Activated CD8-positive, alpha-beta memory T cell treated with anti-CD3 and anti-CD28 coated beads for 36 hours (primary cell): ENCODE measurements around the gene CCT3. TPM values are rescaled to one million over a fixed set of nuclear protein-coding genes. Genes with fewer than 3 reads are reported as not detected.
"Not testable (repeated sequence)": the region's sequence is repeated elsewhere in the genome, so short reads cannot be mapped to it uniquely, and the experiment has no call there.

Experiments
- CTCF ChIA-PET: fragments of 350-600 bp; sonication (Branson Sonifier 250); formaldehyde crosslinking; loops from one replicate; lab custom pipeline; 2021; ENCODE audit warnings: antibody characterized with exemption; lab: Charles Lee
- POLR2A ChIA-PET: fragments of 350-600 bp; sonication (Branson Sonifier 250); formaldehyde crosslinking; loops from one replicate; lab custom pipeline; 2021; ENCODE audit warnings: antibody characterized with exemption; lab: Charles Lee
- total RNA-seq, 2 experiments: library from RNA; stranded (reverse); gene quantifications; one replicate each; pipeline ENCODE4 v1.2.3, GENCODE V29; 2021

CCT3 gene
- total RNA-seq, 2 experiments from 2014 or later = 500 to 528 TPM

- ChIA-PET CTCF (interaction anchor here (0.6 to 2.0 kb wide), 4 partner anchors 13 to 78 kb away, joined by 3 to 12 read pairs (median 5); no protein-coding TSS in a partner anchor), POLR2A (no interaction called here)
Measured at GRCh38 chr1:156372265-156372586, 34.1 kb upstream of the CCT3 start.

- ChIA-PET POLR2A (no interaction called here), CTCF (interaction anchor here (0.7 to 2.0 kb wide), 3 partner anchors 14 to 74 kb away, joined by 3 to 12 read pairs (median 7); no protein-coding TSS in a partner anchor)
Measured at GRCh38 chr1:156371553-156372264, 33.6 kb upstream of the CCT3 start.

GRCh38 chr1:156369685-156370286 is 31.7 kb upstream of the CCT3 start:
- POLR2A ChIA-PET = not testable (repeated sequence)
- CTCF ChIA-PET = interaction anchor here (0.7 to 1.0 kb wide), 2 partner anchors 63 to 76 kb away, joined by 3 to 5 read pairs; no protein-coding TSS in a partner anchor

- POLR2A ChIA-PET = no interaction called here
- CTCF ChIA-PET = interaction anchor here (1.0 kb wide), 1 partner anchor 76 kb away, joined by 3 read pairs; no protein-coding TSS in a partner anchor
Measured at GRCh38 chr1:156368889-156369684, 31.0 kb upstream of the CCT3 start, which contains the start of gene RHBG. Gene RHBG (plus strand): TSS chr1:156369211. CDS start chr1:156369250, 39 bp downstream.

- ChIA-PET POLR2A (no interaction called here), CTCF (no interaction called here)
Measured at GRCh38 chr1:156368157-156368658, 30.1 kb upstream of the CCT3 start.

GRCh38 chr1:156367383-156368156 is 29.5 kb upstream of the CCT3 start:
- CTCF ChIA-PET = no interaction called here
- POLR2A ChIA-PET = no interaction called here

- ChIA-PET CTCF (interaction anchor here (1.1 to 1.2 kb wide), 2 partner anchors 14 to 114 kb away, joined by 3 to 4 read pairs; no protein-coding TSS in a partner anchor), POLR2A (no interaction called here)
Measured at GRCh38 chr1:156366378-156367166, 28.5 kb upstream of the CCT3 start.

GRCh38 chr1:156365754-156366153 is 27.7 kb upstream of the CCT3 start:
- ChIA-PET CTCF (interaction anchor here (1.1 to 1.2 kb wide), 2 partner anchors 13 to 115 kb away, joined by 3 to 4 read pairs; no protein-coding TSS in a partner anchor), POLR2A (no interaction called here)

- CTCF ChIA-PET = interaction anchor here (1.1 to 1.4 kb wide), 2 partner anchors 25 to 85 kb away, joined by 3 read pairs; no protein-coding TSS in a partner anchor
- POLR2A ChIA-PET = no interaction called here
Measured at GRCh38 chr1:156360534-156360933, 22.4 kb upstream of the CCT3 start.

- ChIA-PET POLR2A (no interaction called here), CTCF (interaction anchor here (1.1 kb wide), 1 partner anchor 26 kb away, joined by 3 read pairs; no protein-coding TSS in a partner anchor)
Measured at GRCh38 chr1:156359973-156360372, 21.9 kb upstream of the CCT3 start.

GRCh38 chr1:156359249-156359648 is 21.2 kb upstream of the CCT3 start:
- ChIA-PET POLR2A (no interaction called here), CTCF (interaction anchor here (0.9 to 2.0 kb wide), 2 partner anchors 27 to 39 kb away, joined by 3 to 8 read pairs; no protein-coding TSS in a partner anchor)

- POLR2A ChIA-PET = no interaction called here
Measured at GRCh38 chr1:156358641-156359040, 20.5 kb upstream of the CCT3 start.

GRCh38 chr1:156357977-156358376 is 19.9 kb upstream of the CCT3 start:
- ChIA-PET CTCF (interaction anchor here (1.1 to 2.0 kb wide), 3 partner anchors 28 to 123 kb away, joined by 3 to 8 read pairs (median 3); no protein-coding TSS in a partner anchor), POLR2A (no interaction called here)

More at GRCh38 chr1:156358641-156359040, 20.5 kb upstream of the CCT3 start:
- CTCF ChIA-PET = interaction anchor here (0.9 to 2.0 kb wide), 4 partner anchors 27 to 122 kb away, joined by 3 to 8 read pairs (median 3); no protein-coding TSS in a partner anchor

- POLR2A ChIA-PET = no interaction called here
- CTCF ChIA-PET = interaction anchor here (0.9 to 2.0 kb wide), 4 partner anchors 29 to 89 kb away, joined by 3 to 8 read pairs (median 6); no protein-coding TSS in a partner anchor
Measured at GRCh38 chr1:156356875-156357534, 18.9 kb upstream of the CCT3 start.

- ChIA-PET CTCF (interaction anchor here (0.9 to 2.0 kb wide), 4 partner anchors 30 to 260 kb away, joined by 3 to 8 read pairs (median 4); no protein-coding TSS in a partner anchor), POLR2A (no interaction called here)
Measured at GRCh38 chr1:156356262-156356874, 18.3 kb upstream of the CCT3 start.

GRCh38 chr1:156352481-156352880 is 14.4 kb upstream of the CCT3 start:
- POLR2A ChIA-PET = not testable (repeated sequence)
- CTCF ChIA-PET = interaction anchor here (0.7 to 1.7 kb wide), 4 partner anchors 14 to 94 kb away, joined by 3 to 5 read pairs (median 4); no protein-coding TSS in a partner anchor
